Right atrium auricular region (tissue), 2 donors: ENCODE measurements around the gene JADE1. TPM values are rescaled to one million over a fixed set of nuclear protein-coding genes. Genes with fewer than 3 reads are reported as not detected.
A peak's percentile ranks its signal among the peaks of the same experiment; 100 is the strongest.

ENCODE experiments used
- DNase-seq: peaks from one replicate; pipeline ENCODE4 v3.0.0-alpha.2; 2019; ENCODE audit warnings: low spot score
- H3K27ac ChIP-seq, 2 donors: fragments of 200-600 bp; sonication (generic); 1 replicate in 1 of 2; 2 replicates in 1 of 2; pipeline ENCODE4 v1.5.1; 2016 to 2019
- H3K27me3 ChIP-seq, 2 donors: fragments of 200-600 bp; sonication (generic); one replicate each; pipeline versions ENCODE4 v1.5.1 to v1.6.0; 2017 to 2019
- H3K36me3 ChIP-seq: fragments of 200-600 bp; sonication (generic); one replicate; pipeline ENCODE4 v1.5.1; 2016
- H3K4me1 ChIP-seq, 2 donors: fragments of 200-600 bp; sonication (generic); one replicate each; pipeline versions ENCODE4 v1.5.1 to v1.6.0; 2017 to 2019
- H3K4me3 ChIP-seq, 2 donors: fragments of 200-600 bp; sonication (generic); 1 replicate in 1 of 2; 2 replicates in 1 of 2; pipeline ENCODE4 v1.5.1; 2017 to 2019; ENCODE audit warnings: mild to moderate bottlenecking in 1 of 2, moderate library complexity in 1 of 2
- H3K9me3 ChIP-seq, 2 donors: fragments of 200-600 bp; sonication (generic); one replicate each; pipeline ENCODE4 v1.5.1; 2019
- total RNA-seq, 2 donors: library from RNA; depleted of rRNA; stranded (reverse); fragments of >200 nt; gene quantifications; one replicate each; pipeline ENCODE4 v1.1.0, GENCODE V29; 2016
- TF ChIP-seq, protein P1 (sequence below), 2 donors: fragments of 200-600 bp; sonication (generic); IDR thresholded peaks; one replicate each; pipeline ENCODE4 v1.5.1; 2019; ENCODE audit warnings: antibody characterized with exemption in 2 of 2

The JADE1 gene
- total RNA-seq, 2 donors from 2014 or later = 15.4 to 34.5 TPM

DNA sequence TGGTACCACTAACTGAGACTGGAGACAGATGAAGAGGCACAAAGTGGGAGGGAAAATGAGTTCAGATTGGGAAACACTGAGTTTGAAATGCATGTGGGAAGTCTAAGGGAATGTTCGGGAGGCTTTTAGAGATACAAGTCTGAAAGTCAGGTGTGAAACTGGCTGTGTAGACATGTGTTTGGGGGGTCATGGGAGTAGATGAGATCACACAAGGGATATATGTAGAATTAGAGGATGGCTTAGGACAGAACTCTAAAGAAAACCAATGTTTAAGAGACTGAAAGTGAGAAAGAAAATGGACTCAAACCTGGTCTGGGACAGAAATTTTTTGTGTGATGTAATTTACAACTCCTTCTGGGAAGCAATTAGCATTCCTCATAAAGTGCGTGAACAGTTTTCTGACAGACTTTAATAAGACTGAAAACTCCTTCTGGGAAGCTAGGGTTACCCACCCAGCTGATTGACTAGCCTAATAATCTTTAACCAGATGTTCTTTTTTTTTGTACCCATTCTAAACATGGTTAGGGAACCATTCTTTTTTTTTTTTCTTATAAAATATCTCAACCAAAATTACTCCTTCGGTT lies 8.7 kb upstream of the JADE1 start:
- Histone ChIP-seq H3K9me3 (no peaks in the 10 kb centered on the region), H3K4me1 (no peaks in the 10 kb centered on the region), H3K27me3 (no peaks in the 10 kb centered on the region), H3K27ac (no peak overlapping the region), H3K36me3 (no peaks in the 10 kb centered on the region), H3K4me3 (no peak overlapping the region)
- TF ChIP-seq, protein P1, sequence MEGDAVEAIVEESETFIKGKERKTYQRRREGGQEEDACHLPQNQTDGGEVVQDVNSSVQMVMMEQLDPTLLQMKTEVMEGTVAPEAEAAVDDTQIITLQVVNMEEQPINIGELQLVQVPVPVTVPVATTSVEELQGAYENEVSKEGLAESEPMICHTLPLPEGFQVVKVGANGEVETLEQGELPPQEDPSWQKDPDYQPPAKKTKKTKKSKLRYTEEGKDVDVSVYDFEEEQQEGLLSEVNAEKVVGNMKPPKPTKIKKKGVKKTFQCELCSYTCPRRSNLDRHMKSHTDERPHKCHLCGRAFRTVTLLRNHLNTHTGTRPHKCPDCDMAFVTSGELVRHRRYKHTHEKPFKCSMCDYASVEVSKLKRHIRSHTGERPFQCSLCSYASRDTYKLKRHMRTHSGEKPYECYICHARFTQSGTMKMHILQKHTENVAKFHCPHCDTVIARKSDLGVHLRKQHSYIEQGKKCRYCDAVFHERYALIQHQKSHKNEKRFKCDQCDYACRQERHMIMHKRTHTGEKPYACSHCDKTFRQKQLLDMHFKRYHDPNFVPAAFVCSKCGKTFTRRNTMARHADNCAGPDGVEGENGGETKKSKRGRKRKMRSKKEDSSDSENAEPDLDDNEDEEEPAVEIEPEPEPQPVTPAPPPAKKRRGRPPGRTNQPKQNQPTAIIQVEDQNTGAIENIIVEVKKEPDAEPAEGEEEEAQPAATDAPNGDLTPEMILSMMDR (IDR thresholded peaks at IDR 0.05) = no peak
- DNase-seq = no peak

DNA sequence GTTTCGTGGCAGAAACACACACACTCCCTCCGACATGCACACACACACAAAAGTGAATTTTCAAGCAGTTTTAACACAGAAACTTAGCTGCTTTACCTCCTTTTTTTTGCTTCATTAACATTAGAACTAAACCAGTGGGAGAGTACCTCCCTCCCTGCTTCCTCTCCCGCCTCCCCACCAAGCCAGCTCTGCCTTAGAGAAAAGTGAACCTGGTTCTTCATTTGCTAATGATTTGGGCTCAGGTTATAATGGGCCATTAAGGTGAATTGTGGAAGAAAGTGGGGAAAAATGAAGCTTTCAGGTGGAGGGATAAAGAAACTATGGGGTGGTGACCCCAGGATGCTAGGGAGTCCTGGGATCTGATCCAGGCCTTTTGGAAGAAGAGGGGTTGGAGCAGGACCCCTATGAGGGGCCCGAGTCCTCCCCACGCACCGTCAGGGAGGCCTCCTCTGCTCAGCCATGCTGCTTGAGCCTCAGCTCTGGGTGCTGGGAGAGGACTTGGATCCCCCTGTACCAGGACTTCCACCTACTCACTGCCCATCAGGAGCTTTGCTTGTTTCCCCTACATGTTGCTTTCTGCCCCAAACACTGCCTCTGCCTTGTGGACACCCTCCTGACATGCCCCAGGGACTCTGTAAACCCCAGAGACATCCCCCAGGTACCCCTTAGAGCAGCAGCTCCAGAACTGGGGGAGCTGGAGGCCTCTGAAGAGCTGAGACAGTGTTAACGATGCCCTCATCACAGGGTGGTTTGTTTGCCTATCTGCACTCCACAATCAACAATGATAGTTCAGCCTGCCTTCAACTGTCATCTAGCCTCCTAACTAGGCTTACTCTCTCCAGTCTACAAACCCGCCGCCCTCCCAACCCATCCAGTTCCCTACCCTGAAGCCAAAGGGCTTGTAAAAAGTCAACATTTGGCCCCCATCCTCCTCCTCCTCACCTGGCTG lies 6.5 kb upstream of the JADE1 start:
- DNase-seq = no peak
- no peaks in the 10 kb centered on the region for H3K9me3 ChIP-seq
- H3K4me3 ChIP-seq = no peak overlapping the region
- no peaks in the 10 kb centered on the region for H3K36me3 ChIP-seq
- H3K4me1 ChIP-seq = no peaks in the 10 kb centered on the region
- TF ChIP-seq, protein P1 (IDR thresholded peaks at IDR 0.05) = no peak
- no peak overlapping the region for H3K27ac ChIP-seq
- H3K27me3 ChIP-seq = no peaks in the 10 kb centered on the region

DNA sequence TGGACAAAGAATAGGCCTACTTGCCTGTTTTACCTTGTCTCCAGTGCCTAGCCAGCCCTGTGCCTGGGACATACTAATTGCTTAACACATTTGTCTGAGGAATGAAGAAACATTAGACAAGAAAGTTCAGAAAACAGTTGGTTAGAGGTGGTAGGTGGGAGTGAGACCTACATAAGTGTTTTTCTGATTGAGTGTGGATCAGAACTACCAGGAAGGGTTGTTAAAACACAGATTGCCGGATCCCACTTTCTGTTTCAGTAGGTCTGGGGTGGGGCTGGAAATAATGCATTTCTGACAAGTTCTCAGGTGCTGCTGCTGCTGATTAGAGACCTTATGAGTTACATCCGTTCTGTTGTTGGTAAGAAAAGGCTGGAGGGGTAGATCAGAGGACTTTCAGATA lies 5.7 kb upstream of the JADE1 start:
- Histone ChIP-seq H3K27me3 (no peaks in the 10 kb centered on the region), H3K4me1 (peaks cover 0 to 2% of the 10 kb centered on the region in 2 donors), H3K4me3 (no peak overlapping the region), H3K9me3 (no peaks in the 10 kb centered on the region), H3K36me3 (no peaks in the 10 kb centered on the region), H3K27ac (no peak overlapping the region)
- TF ChIP-seq, protein P1 (IDR thresholded peaks at IDR 0.05) = no peak
- DNase-seq = no peak

DNA sequence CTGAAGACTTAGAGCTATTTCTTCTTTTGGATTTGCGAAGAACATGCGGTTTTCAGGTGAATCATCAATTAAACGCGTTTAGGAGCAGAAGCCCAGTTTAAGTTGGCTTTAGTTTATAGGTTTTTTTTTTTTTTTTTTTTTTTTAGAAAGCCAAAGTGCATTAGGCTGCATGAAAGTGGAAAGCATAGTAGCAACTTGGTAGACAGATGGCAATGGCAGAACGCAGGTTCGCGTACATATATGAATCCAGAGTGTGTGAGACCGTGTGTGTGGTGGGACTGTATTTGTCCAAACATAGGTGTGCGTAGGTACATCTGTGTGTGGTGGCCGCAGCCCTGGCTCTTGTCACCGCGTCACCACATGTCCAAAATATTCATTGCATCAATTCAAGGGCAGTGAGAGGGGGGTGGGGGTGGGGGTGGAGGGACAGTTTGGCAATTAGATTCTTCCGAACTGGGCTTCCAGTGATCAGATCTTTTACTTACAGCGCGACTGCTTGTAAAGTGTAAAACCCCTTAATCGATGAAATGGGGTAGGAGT lies 901 bp downstream of the JADE1 start:
- Histone ChIP-seq H3K9me3 (no peaks in the 10 kb centered on the region), H3K4me3 (peak overlapping the region; percentile 87 to 94), H3K36me3 (no peaks in the 10 kb centered on the region), H3K4me1 (peaks cover 0 to 14% of the 10 kb centered on the region in 2 donors), H3K27ac (peak overlapping the region; percentile 97 to 99), H3K27me3 (no peaks in the 10 kb centered on the region)
- TF ChIP-seq, protein P1 (IDR thresholded peaks at IDR 0.05) = peak in 1 of 2 donors; percentile 32
- peak; percentile 63 for DNase-seq

DNA sequence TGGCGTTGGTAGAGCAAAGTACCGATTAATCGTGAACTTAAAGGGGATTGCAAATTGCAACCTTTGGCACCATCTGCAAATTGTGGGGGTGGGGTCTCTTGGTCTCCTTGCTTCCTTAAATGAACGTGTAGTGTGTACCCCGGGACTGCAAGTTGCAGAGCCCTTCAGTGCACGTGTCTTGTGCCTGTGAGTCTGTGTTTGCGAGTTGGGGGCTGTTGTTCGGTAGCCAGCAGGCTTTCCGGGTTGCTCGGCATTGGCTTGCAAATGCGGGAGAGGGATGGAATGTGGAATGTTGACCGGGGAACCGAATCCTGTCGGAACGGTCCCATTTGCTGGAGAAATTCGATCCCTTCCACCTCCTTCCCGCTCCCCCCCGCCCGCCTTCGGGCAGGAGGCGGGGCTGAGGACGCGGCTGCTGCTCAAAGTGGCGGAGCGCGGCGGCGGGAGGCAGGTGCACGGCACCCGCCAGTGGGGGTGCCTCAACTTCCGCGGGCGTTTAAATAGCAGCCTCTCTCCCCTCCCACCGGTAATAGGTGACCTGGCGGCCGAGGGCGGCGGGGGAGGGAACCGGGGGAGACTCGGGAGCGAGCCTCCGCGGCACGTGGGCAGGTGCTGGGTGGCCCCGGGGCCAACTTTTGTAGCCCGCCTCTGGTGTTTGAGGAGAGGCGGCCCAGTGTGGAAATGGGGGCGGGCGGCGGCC lies 1.5 kb downstream of the JADE1 start:
- Histone ChIP-seq H3K36me3 (no peaks in the 10 kb centered on the region), H3K27ac (peak overlapping the region; percentile 97 to 99), H3K4me3 (peak overlapping the region; percentile 87 to 94), H3K27me3 (no peaks in the 10 kb centered on the region), H3K9me3 (no peaks in the 10 kb centered on the region), H3K4me1 (peaks cover 0 to 14% of the 10 kb centered on the region in 2 donors)
- TF ChIP-seq, protein P1 (IDR thresholded peaks at IDR 0.05) = peak in 1 of 2 donors; percentile 6
- peak; percentile 80 for DNase-seq
